Activated T-cell treated with anti-CD3 and anti-CD28 coated beads, Interleukin-2, amount 50 U/mL, for 1 hour (primary cell): Measurements from ENCODE around the gene SCN4B.
"Not testable (repeated sequence)": the region's sequence is repeated elsewhere in the genome, so short reads cannot be mapped to it uniquely, and the experiment has no call there.

ENCODE experiments used
- DNase-seq: peaks from one replicate; pipeline ENCODE4 v3.0.0-alpha.2; 2020

Gene SCN4B

GRCh38 chr11:118152552-118153471 lies at the start of gene SCN4B:
Gene SCN4B (minus strand): TSS chr11:118152823. CDS start chr11:118152673, 150 bp downstream.
- DNase-seq, result peak; percentile 33

GRCh38 chr11:118201966-118202365 lies 49.3 kb upstream of the SCN4B start:
- DNase-seq, result no peak

GRCh38 chr11:118200901-118201680 lies 48.5 kb upstream of the SCN4B start:
- DNase-seq, result peak; percentile 42

- no peak for DNase-seq
These were observed 47.9 kb upstream of the SCN4B start for GRCh38 chr11:118200497-118200896.

GRCh38 chr11:118199135-118199534 lies 46.5 kb upstream of the SCN4B start:
- no peak for DNase-seq

GRCh38 chr11:118198370-118198769 lies 45.7 kb upstream of the SCN4B start:
- peak; percentile 85 for DNase-seq

- no peak for DNase-seq
These were observed 42.4 kb upstream of the SCN4B start for GRCh38 chr11:118194835-118195627.

- DNase-seq, result no peak
These were observed 41.4 kb upstream of the SCN4B start for GRCh38 chr11:118193910-118194566.

GRCh38 chr11:118192817-118193216 lies 40.2 kb upstream of the SCN4B start:
- DNase-seq, result not testable (repeated sequence)

- DNase-seq, result not testable (repeated sequence)
These were observed 38.4 kb upstream of the SCN4B start for GRCh38 chr11:118190942-118191506.

GRCh38 chr11:118186346-118187107 lies 33.9 kb upstream of the SCN4B start:
- no peak for DNase-seq

- DNase-seq, result no peak
These were observed 32.4 kb upstream of the SCN4B start for GRCh38 chr11:118184784-118185579.

- not testable (repeated sequence) for DNase-seq
These were observed 31.1 kb upstream of the SCN4B start for GRCh38 chr11:118183691-118184090.

GRCh38 chr11:118180300-118180703 lies 27.7 kb upstream of the SCN4B start:
- no peak for DNase-seq

- DNase-seq, result no peak
These were observed 24.1 kb upstream of the SCN4B start for GRCh38 chr11:118176778-118177134.

- no peak for DNase-seq
These were observed 23.6 kb upstream of the SCN4B start, which contains the start of gene SCN2B for GRCh38 chr11:118175993-118176777. Gene SCN2B (minus strand): TSS chr11:118176639. CDS start chr11:118176431, 208 bp downstream.

- no peak for DNase-seq
These were observed 22.7 kb upstream of the SCN4B start for GRCh38 chr11:118175031-118175992.

GRCh38 chr11:118174006-118174567 lies 21.5 kb upstream of the SCN4B start:
- DNase-seq, result no peak
